ENCODE results near the gene DSTYK.

DSTYK gene

GRCh38 chr1:205144046-205144720, 67.3 kb downstream of the DSTYK start:
- H3K4me1 ChIP-seq = no peaks in the 10 kb centered on the region
- no peak overlapping the region for H3K9ac ChIP-seq
- no peak overlapping the region for H2AFZ ChIP-seq
- no peak overlapping the region for H3K4me2 ChIP-seq (ENCODE audit: low read length)
- no peak overlapping the region for H3K27ac ChIP-seq
- H3K4me3 ChIP-seq (ENCODE audit: low read depth, low read length) = no peak overlapping the region
- H3K9me3 ChIP-seq (ENCODE audit: control insufficient read depth, low read length) = no peaks in the 10 kb centered on the region
- H3K36me3 ChIP-seq (ENCODE audit: control insufficient read depth, insufficient read depth, low read length) = no peaks in the 10 kb centered on the region
- no peaks in the 10 kb centered on the region for H3K27me3 ChIP-seq (ENCODE audit: control insufficient read depth, insufficient read depth, low read length)
- no peak for TF ChIP-seq CTCF (IDR thresholded peaks at IDR 0.05)
- H3K79me2 ChIP-seq = no peaks in the 10 kb centered on the region

GRCh38 chr1:205142102-205142469, 69.4 kb downstream of the DSTYK start:
- H2AFZ ChIP-seq = peak overlapping the region; percentile 61
- H3K27ac ChIP-seq = peak overlapping the region; percentile 29
- H3K4me3 ChIP-seq (ENCODE audit: low read depth, low read length) = peak overlapping the region; percentile 33
- no peaks in the 10 kb centered on the region for H3K27me3 ChIP-seq (ENCODE audit: control insufficient read depth, insufficient read depth, low read length)
- no peak for TF ChIP-seq CTCF (IDR thresholded peaks at IDR 0.05)
- H3K9me3 ChIP-seq (ENCODE audit: control insufficient read depth, low read length) = no peaks in the 10 kb centered on the region
- no peak overlapping the region for H3K9ac ChIP-seq
- H3K4me2 ChIP-seq (ENCODE audit: low read length) = peak overlapping the region; percentile 21
- no peaks in the 10 kb centered on the region for H3K4me1 ChIP-seq
- no peaks in the 10 kb centered on the region for H3K79me2 ChIP-seq
- H3K36me3 ChIP-seq (ENCODE audit: control insufficient read depth, insufficient read depth, low read length) = no peaks in the 10 kb centered on the region

- H3K4me1 ChIP-seq = no peaks in the 10 kb centered on the region
- no peaks in the 10 kb centered on the region for H3K79me2 ChIP-seq
- peak overlapping the region; percentile 33 for H3K4me3 ChIP-seq (ENCODE audit: low read depth, low read length)
- H3K27me3 ChIP-seq (ENCODE audit: control insufficient read depth, insufficient read depth, low read length) = no peaks in the 10 kb centered on the region
- no peaks in the 10 kb centered on the region for H3K36me3 ChIP-seq (ENCODE audit: control insufficient read depth, insufficient read depth, low read length)
- H3K4me2 ChIP-seq (ENCODE audit: low read length) = peak overlapping the region; percentile 34
- no peaks in the 10 kb centered on the region for H3K9me3 ChIP-seq (ENCODE audit: control insufficient read depth, low read length)
- peak overlapping the region; percentile 29 for H3K27ac ChIP-seq
- TF ChIP-seq CTCF (IDR thresholded peaks at IDR 0.05) = peak; percentile 64
- peak overlapping the region; percentile 61 for H2AFZ ChIP-seq
- H3K9ac ChIP-seq = no peak overlapping the region
Measured at GRCh38 chr1:205141236-205142101, 70.0 kb downstream of the DSTYK start.

- H3K27me3 ChIP-seq (ENCODE audit: control insufficient read depth, insufficient read depth, low read length) = no peaks in the 10 kb centered on the region
- no peak overlapping the region for H3K27ac ChIP-seq
- no peaks in the 10 kb centered on the region for H3K9me3 ChIP-seq (ENCODE audit: control insufficient read depth, low read length)
- H3K36me3 ChIP-seq (ENCODE audit: control insufficient read depth, insufficient read depth, low read length) = no peaks in the 10 kb centered on the region
- H3K4me2 ChIP-seq (ENCODE audit: low read length) = no peak overlapping the region
- H3K4me1 ChIP-seq = no peaks in the 10 kb centered on the region
- no peak overlapping the region for H2AFZ ChIP-seq
- H3K9ac ChIP-seq = no peak overlapping the region
- TF ChIP-seq CTCF (IDR thresholded peaks at IDR 0.05) = no peak
- no peak overlapping the region for H3K4me3 ChIP-seq (ENCODE audit: low read depth, low read length)
- no peaks in the 10 kb centered on the region for H3K79me2 ChIP-seq
Measured at GRCh38 chr1:205140113-205140512, 71.4 kb downstream of the DSTYK start.

Measured in parathyroid adenoma (tissue), 2 donors.